MM.1S (cell line): ENCODE measurements around the gene SYNGR4.

Experiments used
- CTCF ChIP-seq: fragments of 300-600 bp; sonication (generic); IDR thresholded peaks from 2 replicates; pipeline ENCODE4 v1.5.1; 2016; ENCODE audit warnings: antibody characterized with exemption, low read length, mixed read lengths
- EZH2 ChIP-seq: fragments of 300-600 bp; sonication (generic); optimal IDR thresholded peaks from 2 replicates; pipeline ENCODE3; 2017; ENCODE audit warnings: low read depth, mild to moderate bottlenecking, antibody characterized with exemption, low read length, mixed read lengths

GRCh38 chr19:48379058-48379457 lies 14.9 kb downstream of the SYNGR4 start:
- TF ChIP-seq EZH2 (no peak), CTCF (no peak)
